B cell (primary cell): ENCODE results near the gene CAMSAP2. TPM values are rescaled to one million over a fixed set of nuclear protein-coding genes. Genes with fewer than 3 reads are reported as not detected.
"Not testable (repeated sequence)": the region's sequence is repeated elsewhere in the genome, so short reads cannot be mapped to it uniquely, and the experiment has no call there.

Source experiments
- ATAC-seq: fragments of 200-7000 bp; cut with Tn5 transposase; one replicate; pipeline ENCODE4 v1.10.0; 2021; ENCODE audit warnings: low read depth, mild to moderate bottlenecking, moderate number of reproducible peaks, moderate library complexity
- CTCF ChIA-PET: fragments of 350-600 bp; sonication (Branson Sonifier 250); formaldehyde crosslinking; loops from one replicate; lab custom pipeline; 2021; ENCODE audit warnings: antibody characterized with exemption, inconsistent platforms; lab: Charles Lee
- POLR2A ChIA-PET: fragments of 350-600 bp; sonication (Branson Sonifier 250); formaldehyde crosslinking; loops from one replicate; lab custom pipeline; 2021; ENCODE audit warnings: antibody characterized with exemption; lab: Charles Lee
- DNase-seq: peaks from one replicate; pipeline ENCODE4 v3.0.0; 2013
- H2AFZ ChIP-seq: 2 replicates; pipeline ENCODE4 v1.6.1; 2012; ENCODE audit warnings: mild to moderate bottlenecking, low read depth, low read length; ENCODE audit not compliant: insufficient read depth, poor library complexity, severe bottlenecking
- H3K27ac ChIP-seq, 2 donors: 1 replicate in 1 of 2; 2 replicates in 1 of 2; pipeline ENCODE4 v1.5.1; 2012 to 2013; ENCODE audit warnings: low read length in 2 of 2, mild to moderate bottlenecking in 2 of 2, moderate library complexity in 1 of 2
- H3K27me3 ChIP-seq, 4 experiments: fragments of 200-600 bp in 1 of 4; sonication (generic) in 1 of 4; replicated peaks in 1 of 4; 1 replicate in 2 of 4; 2 replicates in 2 of 4; pipeline versions ENCODE4 v1.6.1 to v1.7.0; 2013 to 2016; ENCODE audit warnings: low read length in 3 of 4, mild to moderate bottlenecking in 2 of 4, mixed read lengths in 1 of 4, moderate library complexity in 1 of 4; ENCODE audit not compliant: insufficient read depth in 4 of 4, control insufficient read depth in 3 of 4; ENCODE audit errors: control extremely low read depth in 1 of 4
- H3K36me3 ChIP-seq, 2 experiments: replicated peaks in 1 of 2; 1 replicate in 1 of 2; 2 replicates in 1 of 2; pipeline versions ENCODE4 v1.6.1 to v1.7.1; 2013; ENCODE audit warnings: low read length in 1 of 2; ENCODE audit not compliant: insufficient read depth in 2 of 2, control insufficient read depth in 1 of 2; ENCODE audit errors: control extremely low read depth in 1 of 2, extremely low read depth in 1 of 2
- H3K4me1 ChIP-seq, 2 donors: fragments of 200-600 bp in 1 of 2; sonication (generic) in 1 of 2; 1 replicate in 1 of 2; 2 replicates in 1 of 2; pipeline versions ENCODE4 v1.5.1 to v1.6.1; 2013 to 2017; ENCODE audit warnings: low read length in 2 of 2; ENCODE audit not compliant: control insufficient read depth in 2 of 2, insufficient read depth in 2 of 2
- H3K4me2 ChIP-seq: replicated peaks from 2 replicates; pipeline ENCODE3; 2012; ENCODE audit warnings: mild to moderate bottlenecking, low read depth, low read length; ENCODE audit not compliant: poor library complexity, severe bottlenecking
- H3K4me3 ChIP-seq, 5 experiments: fragments of 200-600 bp in 1 of 5; sonication (generic) in 1 of 5; 1 replicate in 3 of 5; 2 replicates in 2 of 5; pipeline versions ENCODE4 v1.5.1 to v1.7.0; 2011 to 2016; ENCODE audit warnings: low read length in 4 of 5, mild to moderate bottlenecking in 4 of 5, low read depth in 2 of 5, control low read depth in 1 of 5, moderate library complexity in 1 of 5; ENCODE audit not compliant: insufficient read depth in 1 of 5; ENCODE audit errors: control extremely low read depth in 1 of 5, extremely low read depth in 1 of 5
- H3K79me2 ChIP-seq: fragments of 200-600 bp; sonication (generic); one replicate; pipeline ENCODE4 v1.6.0; 2016; ENCODE audit warnings: low read length; ENCODE audit not compliant: control insufficient read depth, insufficient read depth
- H3K9ac ChIP-seq: fragments of 200-600 bp; sonication (generic); 2 replicates; pipeline ENCODE4 v1.6.1; 2017; ENCODE audit warnings: mild to moderate bottlenecking, low read length, moderate library complexity
- H3K9me3 ChIP-seq, 3 donors: one replicate each; pipeline versions ENCODE4 v1.6.1 to v1.7.1; 2013; ENCODE audit warnings: low read length in 2 of 3; ENCODE audit not compliant: control insufficient read depth in 2 of 3, insufficient read depth in 1 of 3; ENCODE audit errors: control extremely low read depth in 1 of 3
- H4K20me1 ChIP-seq: 2 replicates; pipeline ENCODE4 v1.6.0; 2012; ENCODE audit warnings: mild to moderate bottlenecking, low read length; ENCODE audit not compliant: insufficient read depth, control insufficient read depth, poor library complexity, severe bottlenecking
- H3K27ac Mint-ChIP-seq: one replicate; pipeline ENCODE4 v1.8.0; 2021; ENCODE audit warnings: mixed read lengths
- H3K27me3 Mint-ChIP-seq: one replicate; pipeline ENCODE4 v1.8.0; 2021; ENCODE audit warnings: mixed read lengths
- H3K4me1 Mint-ChIP-seq: one replicate; pipeline ENCODE4 v1.8.0; 2021; ENCODE audit warnings: mixed read lengths
- H3K4me3 Mint-ChIP-seq: one replicate; pipeline ENCODE4 v1.8.0; 2021; ENCODE audit warnings: mixed read lengths
- H3K9me3 Mint-ChIP-seq: one replicate; pipeline ENCODE4 v1.8.0; 2022; ENCODE audit warnings: mixed read lengths; ENCODE audit not compliant: insufficient read depth
- EZH2 ChIP-seq: IDR thresholded peaks from 2 replicates; pipeline ENCODE4 v1.6.1; 2012; ENCODE audit warnings: borderline replicate concordance, low read depth, mild to moderate bottlenecking, moderate library complexity, low read length; ENCODE audit not compliant: insufficient read depth, poor library complexity, severe bottlenecking
- WGBS: methylation state at CpG from one replicate; pipeline ENCODE4 v1.1.5; 2013; ENCODE audit warnings: missing lambda C conversion rate; ENCODE audit not compliant: insufficient coverage; 5-methylcytosine and 5-hydroxymethylcytosine counted together
- intact Hi-C: fragments of 100-400 bp; cut with micrococcal nuclease; formaldehyde crosslinking; loops from one replicate; pipeline ENCODE4 v1.10.0; 2022
- polyA plus RNA-seq: library from polyadenylated mRNA; depleted of rRNA; stranded (reverse); fragments of >200 nt; gene quantifications from 2 replicates; pipeline ENCODE4 v1.2.3, GENCODE V29; 2012
- total RNA-seq, 2 donors: library from RNA; stranded (reverse); fragments of 120-200 nt in 1 of 2; gene quantifications; 1 replicate in 1 of 2; 2 replicates in 1 of 2; pipeline versions ENCODE4 v1.2.3 to v1.2.4, GENCODE V29; 2013 to 2022
- TF ChIP-seq, protein P1 (sequence below): fragments of 200-600 bp; IDR thresholded peaks from one replicate; pipeline ENCODE4 v1.8.0; 2022; ENCODE audit warnings: antibody characterized with exemption, mild to moderate bottlenecking

The CAMSAP2 gene
- total and polyA plus RNA-seq, 2 donors (not counting 1 experiment from before 2014, with no cell fraction given) = 0.10 to 2.1 TPM

- ChIA-PET CTCF (interaction anchor here (0.8 to 3.5 kb wide), 5 partner anchors 17 to 253 kb away, joined by 3 to 17 read pairs (median 4); no protein-coding TSS in a partner anchor), POLR2A (no interaction called here)
- H3K27ac Mint-ChIP-seq = no peak overlapping the region
- no CpG with 5 or more reads among the region's 2 CpGs for WGBS
- TF ChIP-seq, protein P1, sequence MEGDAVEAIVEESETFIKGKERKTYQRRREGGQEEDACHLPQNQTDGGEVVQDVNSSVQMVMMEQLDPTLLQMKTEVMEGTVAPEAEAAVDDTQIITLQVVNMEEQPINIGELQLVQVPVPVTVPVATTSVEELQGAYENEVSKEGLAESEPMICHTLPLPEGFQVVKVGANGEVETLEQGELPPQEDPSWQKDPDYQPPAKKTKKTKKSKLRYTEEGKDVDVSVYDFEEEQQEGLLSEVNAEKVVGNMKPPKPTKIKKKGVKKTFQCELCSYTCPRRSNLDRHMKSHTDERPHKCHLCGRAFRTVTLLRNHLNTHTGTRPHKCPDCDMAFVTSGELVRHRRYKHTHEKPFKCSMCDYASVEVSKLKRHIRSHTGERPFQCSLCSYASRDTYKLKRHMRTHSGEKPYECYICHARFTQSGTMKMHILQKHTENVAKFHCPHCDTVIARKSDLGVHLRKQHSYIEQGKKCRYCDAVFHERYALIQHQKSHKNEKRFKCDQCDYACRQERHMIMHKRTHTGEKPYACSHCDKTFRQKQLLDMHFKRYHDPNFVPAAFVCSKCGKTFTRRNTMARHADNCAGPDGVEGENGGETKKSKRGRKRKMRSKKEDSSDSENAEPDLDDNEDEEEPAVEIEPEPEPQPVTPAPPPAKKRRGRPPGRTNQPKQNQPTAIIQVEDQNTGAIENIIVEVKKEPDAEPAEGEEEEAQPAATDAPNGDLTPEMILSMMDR = no peak
- no peak for TF ChIP-seq EZH2
- intact Hi-C loops = loop anchor here (10.0 kb wide), 1 partner anchor 1124 kb away; no protein-coding TSS in a partner anchor
- Histone ChIP-seq H3K4me2 (no peak overlapping the region), H2AFZ (no peak overlapping the region), H3K27ac (no peak overlapping the region), H3K9ac (no peak overlapping the region), H3K36me3 (no peaks in the 10 kb centered on the region), H3K27me3 (no peaks in the 10 kb centered on the region), H3K79me2 (no peaks in the 10 kb centered on the region), H4K20me1 (no peaks in the 10 kb centered on the region), H3K4me1 (no peaks in the 10 kb centered on the region), H3K4me3 (no peak overlapping the region), H3K9me3 (no peaks in the 10 kb centered on the region)
- DNase-seq (no peak), ATAC-seq (no peak)
- no peaks in the 10 kb centered on the region for H3K9me3 Mint-ChIP-seq
- no peak overlapping the region for H3K4me3 Mint-ChIP-seq
- no peaks in the 10 kb centered on the region for H3K4me1 Mint-ChIP-seq
- peaks cover 14% of the 10 kb centered on the region for H3K27me3 Mint-ChIP-seq
Observed at GRCh38 chr1:200808846-200809245, 70.2 kb downstream of the CAMSAP2 start.

DNA sequence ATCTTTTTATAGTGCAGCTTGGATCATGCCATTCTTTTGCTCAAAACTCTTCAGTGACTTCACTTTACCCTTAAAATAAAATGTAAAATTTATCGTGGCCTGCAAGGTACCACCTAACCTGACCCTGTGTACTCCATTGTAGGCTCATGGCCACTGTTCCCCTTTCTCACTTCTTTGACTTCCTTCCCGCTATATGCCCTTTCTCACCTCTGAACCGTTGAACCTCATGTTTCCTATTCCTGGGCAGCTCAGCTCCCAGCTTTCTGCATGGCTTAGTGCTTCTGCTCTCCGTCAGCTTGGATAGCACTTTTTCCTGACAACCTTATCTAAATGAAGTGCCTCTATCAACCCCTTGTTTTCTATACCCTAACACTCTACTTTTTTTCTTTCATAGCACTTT is 73.0 kb downstream of the CAMSAP2 start:
- no peak for TF ChIP-seq EZH2
- TF ChIP-seq, protein P1 = no peak
- H4K20me1 ChIP-seq = no peaks in the 10 kb centered on the region
- H3K27me3 ChIP-seq = no peaks in the 10 kb centered on the region
- Mint-ChIP-seq H3K4me3 (no peak overlapping the region), H3K27ac (no peak overlapping the region), H3K27me3 (peaks cover 13% of the 10 kb centered on the region), H3K9me3 (no peaks in the 10 kb centered on the region), H3K4me1 (no peaks in the 10 kb centered on the region)
- no peaks in the 10 kb centered on the region for H3K4me1 ChIP-seq
- H3K9me3 ChIP-seq = no peaks in the 10 kb centered on the region
- no peaks in the 10 kb centered on the region for H3K36me3 ChIP-seq
- H3K27ac ChIP-seq = no peak overlapping the region
- H3K79me2 ChIP-seq = no peaks in the 10 kb centered on the region
- H3K4me2 ChIP-seq = no peak overlapping the region
- ATAC-seq (no peak), DNase-seq (no peak)
- WGBS = 81% methylated on average over 4 of the region's 4 CpGs
- no peak overlapping the region for H2AFZ ChIP-seq
- intact Hi-C loops = no loop called here
- ChIA-PET CTCF (no interaction called here), POLR2A (no interaction called here)
- H3K4me3 ChIP-seq = no peak overlapping the region
- no peak overlapping the region for H3K9ac ChIP-seq

DNA sequence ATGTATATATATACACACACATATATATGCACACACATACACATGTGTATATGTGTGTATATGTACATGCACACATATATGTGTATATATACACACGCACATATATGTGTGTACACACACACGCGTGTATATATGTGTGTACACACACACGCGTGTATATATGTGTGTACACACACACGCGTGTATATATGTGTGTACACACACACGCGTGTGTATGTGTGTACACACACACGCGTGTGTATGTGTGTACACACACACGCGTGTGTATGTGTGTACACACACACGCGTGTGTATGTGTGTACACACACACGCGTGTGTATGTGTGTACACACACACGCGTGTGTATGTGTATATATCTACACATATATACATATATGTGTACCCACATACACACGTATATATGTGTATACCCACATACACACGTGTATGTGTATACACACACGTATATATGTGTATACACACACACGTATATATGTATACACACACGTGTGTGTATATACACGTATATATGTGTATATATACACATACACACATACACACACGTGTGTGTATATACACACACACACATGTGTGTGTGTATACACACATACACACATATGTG is 78.0 kb downstream of the CAMSAP2 start:
- ATAC-seq, H3K9me3 Mint-ChIP-seq, H3K79me2 ChIP-seq, H3K4me1 Mint-ChIP-seq, H3K36me3 ChIP-seq, H3K27me3 Mint-ChIP-seq, H3K4me1 ChIP-seq, CTCF ChIA-PET, H3K9me3 ChIP-seq, H3K27ac ChIP-seq, H3K27ac Mint-ChIP-seq, DNase-seq, H3K9ac ChIP-seq, H3K4me3 ChIP-seq, intact Hi-C loops, H3K4me3 Mint-ChIP-seq, H3K27me3 ChIP-seq, POLR2A ChIA-PET, H2AFZ ChIP-seq, H3K4me2 ChIP-seq, H4K20me1 ChIP-seq: not testable (repeated sequence)
- no CpG with 5 or more reads among the region's 26 CpGs for WGBS
